ENCODE data around the gene LZTS3. TPM values are rescaled to one million over a fixed set of nuclear protein-coding genes. Genes with fewer than 3 reads are reported as not detected.
"Not testable (repeated sequence)": the region's sequence is repeated elsewhere in the genome, so short reads cannot be mapped to it uniquely, and the experiment has no call there.

LZTS3 gene
- total and polyA plus RNA-seq, 4 donors: 8.8 to 18.6 (median 13.1) TPM

DNA sequence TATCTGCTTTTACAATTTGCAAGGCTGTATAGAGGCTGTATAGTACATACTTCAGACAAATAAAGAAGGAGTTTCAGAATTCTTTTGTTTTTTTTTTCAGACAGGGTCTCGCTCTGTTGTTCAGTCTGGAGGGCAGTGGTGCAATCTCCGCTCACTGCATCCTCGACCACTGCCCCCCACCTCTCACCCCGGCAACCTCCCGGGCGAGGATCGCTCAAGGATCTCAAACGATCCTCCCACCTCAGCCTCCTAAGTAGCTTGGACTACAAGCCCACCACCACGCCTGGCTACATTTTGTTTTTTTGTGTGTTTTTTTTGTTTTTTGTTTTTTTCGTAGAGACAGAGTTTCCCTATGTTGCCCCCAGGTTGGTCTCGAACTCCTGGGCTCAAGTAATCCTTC, 15.5 kb downstream of the LZTS3 start:
- peaks cover 0 to 2% (median 0%) of the 10 kb centered on the region in 4 donors for H3K9me3 ChIP-seq (ENCODE audit: control insufficient read depth in 4 of 4, insufficient read depth in 3 of 4, low read length in 3 of 4)
- TF ChIP-seq, protein P1, sequence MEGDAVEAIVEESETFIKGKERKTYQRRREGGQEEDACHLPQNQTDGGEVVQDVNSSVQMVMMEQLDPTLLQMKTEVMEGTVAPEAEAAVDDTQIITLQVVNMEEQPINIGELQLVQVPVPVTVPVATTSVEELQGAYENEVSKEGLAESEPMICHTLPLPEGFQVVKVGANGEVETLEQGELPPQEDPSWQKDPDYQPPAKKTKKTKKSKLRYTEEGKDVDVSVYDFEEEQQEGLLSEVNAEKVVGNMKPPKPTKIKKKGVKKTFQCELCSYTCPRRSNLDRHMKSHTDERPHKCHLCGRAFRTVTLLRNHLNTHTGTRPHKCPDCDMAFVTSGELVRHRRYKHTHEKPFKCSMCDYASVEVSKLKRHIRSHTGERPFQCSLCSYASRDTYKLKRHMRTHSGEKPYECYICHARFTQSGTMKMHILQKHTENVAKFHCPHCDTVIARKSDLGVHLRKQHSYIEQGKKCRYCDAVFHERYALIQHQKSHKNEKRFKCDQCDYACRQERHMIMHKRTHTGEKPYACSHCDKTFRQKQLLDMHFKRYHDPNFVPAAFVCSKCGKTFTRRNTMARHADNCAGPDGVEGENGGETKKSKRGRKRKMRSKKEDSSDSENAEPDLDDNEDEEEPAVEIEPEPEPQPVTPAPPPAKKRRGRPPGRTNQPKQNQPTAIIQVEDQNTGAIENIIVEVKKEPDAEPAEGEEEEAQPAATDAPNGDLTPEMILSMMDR (IDR thresholded peaks at IDR 0.05; ENCODE audit: control extremely low read depth, extremely low read depth): no peak
- no peak for DNase-seq
- H3K36me3 ChIP-seq (ENCODE audit: control insufficient read depth in 4 of 4, insufficient read depth in 4 of 4, low read length in 4 of 4): peaks cover 0 to 9% (median 4%) of the 10 kb centered on the region in 4 donors
- H3K4me1 ChIP-seq (ENCODE audit: control insufficient read depth in 5 of 5, insufficient read depth in 5 of 5, low read length in 5 of 5): peaks cover 6 to 19% (median 14%) of the 10 kb centered on the region in 5 donors
- H3K27me3 ChIP-seq (ENCODE audit: control insufficient read depth in 3 of 3, insufficient read depth in 3 of 3, low read length in 2 of 3): no peaks in the 10 kb centered on the region
- H3K9ac ChIP-seq (ENCODE audit: insufficient read depth in 1 of 2, low read length in 2 of 2): peak overlapping the region in 1 of 2 donors; percentile 14
- H3K27ac ChIP-seq (ENCODE audit: low read depth in 1 of 2, low read length in 1 of 2): no peak overlapping the region
- no peak overlapping the region for H3K4me3 ChIP-seq
- 63 to 78% methylated on average over 11 of the region's 11 CpGs for WGBS, 2 donors
- no peak for ATAC-seq (ENCODE audit: insufficient read depth, low FRiP score)

DNA sequence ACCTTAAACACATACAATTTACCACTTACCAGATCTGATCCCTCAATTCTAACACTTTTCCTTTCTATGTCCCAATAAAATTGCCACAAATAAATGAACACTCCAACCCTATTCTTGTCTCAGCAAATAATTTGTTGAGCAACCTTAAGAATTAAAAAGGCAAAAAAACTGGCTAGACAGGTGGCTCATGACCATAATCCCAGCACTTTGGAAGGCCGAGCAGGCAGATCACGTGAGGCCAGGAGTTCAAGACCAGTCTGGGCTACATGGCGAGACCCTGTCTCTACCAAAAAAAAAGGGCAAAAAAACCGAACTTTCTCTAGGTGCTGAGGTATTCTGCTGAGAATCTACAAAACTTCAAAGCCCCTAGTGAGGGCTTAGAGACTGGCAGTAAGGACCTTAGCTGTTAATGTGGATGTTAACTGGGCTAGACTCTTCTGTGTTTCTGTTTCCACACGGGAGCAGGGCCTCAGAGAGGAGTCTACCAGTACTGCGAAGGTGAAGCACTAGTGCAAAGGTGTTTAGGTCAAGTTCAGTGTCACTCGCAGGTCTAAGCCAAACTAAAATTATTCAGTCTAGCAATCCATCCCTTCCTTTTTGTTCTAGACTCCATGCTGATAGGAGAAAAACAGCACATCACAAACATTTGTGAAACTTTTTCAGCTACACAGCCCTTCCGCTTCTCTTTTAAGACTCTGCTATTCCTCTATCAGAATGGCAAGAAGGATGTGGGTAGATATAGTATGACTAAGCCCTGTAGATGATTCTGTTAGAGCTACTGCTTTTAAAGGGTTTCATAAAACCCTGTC, 16.3 kb downstream of the LZTS3 start:
- TF ChIP-seq, protein P1 (IDR thresholded peaks at IDR 0.05; ENCODE audit: control extremely low read depth, extremely low read depth): no peak
- no peaks in the 10 kb centered on the region for H3K27me3 ChIP-seq (ENCODE audit: control insufficient read depth in 3 of 3, insufficient read depth in 3 of 3, low read length in 2 of 3)
- peak overlapping the region in 1 of 2 donors; percentile 14 for H3K9ac ChIP-seq (ENCODE audit: insufficient read depth in 1 of 2, low read length in 2 of 2)
- peak overlapping the region in 1 of 2 donors; percentile 46 for H3K27ac ChIP-seq (ENCODE audit: low read depth in 1 of 2, low read length in 1 of 2)
- H3K9me3 ChIP-seq (ENCODE audit: control insufficient read depth in 4 of 4, insufficient read depth in 3 of 4, low read length in 3 of 4): peaks cover 0 to 2% (median 0%) of the 10 kb centered on the region in 4 donors
- ATAC-seq (ENCODE audit: insufficient read depth, low FRiP score) (no peak), DNase-seq (no peak)
- 54 to 78% methylated on average over 8 of the region's 8 CpGs for WGBS, 2 donors
- H3K36me3 ChIP-seq (ENCODE audit: control insufficient read depth in 4 of 4, insufficient read depth in 4 of 4, low read length in 4 of 4): peaks cover 3 to 9% (median 5%) of the 10 kb centered on the region in 4 donors
- no peak overlapping the region for H3K4me3 ChIP-seq
- peaks cover 6 to 19% (median 14%) of the 10 kb centered on the region in 5 donors for H3K4me1 ChIP-seq (ENCODE audit: control insufficient read depth in 5 of 5, insufficient read depth in 5 of 5, low read length in 5 of 5)

DNA sequence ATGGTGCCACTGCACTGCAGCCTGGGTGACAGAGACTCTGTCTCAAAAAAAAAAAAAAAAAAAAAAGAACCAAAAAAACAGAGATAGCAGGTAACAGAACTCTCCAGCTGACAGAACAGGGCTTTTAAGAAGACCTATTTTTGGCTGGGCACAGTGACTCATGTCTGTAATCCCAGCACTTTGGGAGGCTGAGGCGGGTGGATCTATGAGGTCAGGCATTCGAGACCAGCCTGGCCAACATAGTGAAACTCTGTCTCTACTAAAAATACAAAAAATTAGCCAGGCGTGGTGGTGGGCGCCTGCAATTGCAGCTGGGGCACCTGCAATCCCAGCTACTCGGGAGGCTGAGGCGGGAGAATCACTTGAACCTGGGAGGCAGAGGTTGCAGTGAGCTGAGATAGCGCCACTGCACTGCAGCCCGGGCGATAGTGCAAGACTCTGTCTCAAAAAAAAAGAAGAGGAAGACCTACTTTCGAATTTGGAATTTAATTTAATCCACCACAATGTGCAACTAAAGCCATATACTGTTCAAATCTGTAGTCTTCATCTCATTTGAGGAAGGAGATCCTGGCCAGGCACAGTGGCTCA, 21.2 kb downstream of the LZTS3 start:
- not testable (repeated sequence) for DNase-seq; ATAC-seq (ENCODE audit: insufficient read depth, low FRiP score); H3K9ac ChIP-seq (ENCODE audit: insufficient read depth in 1 of 2, low read length in 2 of 2); H3K9me3 ChIP-seq (ENCODE audit: control insufficient read depth in 4 of 4, insufficient read depth in 3 of 4, low read length in 3 of 4); H3K4me1 ChIP-seq (ENCODE audit: control insufficient read depth in 5 of 5, insufficient read depth in 5 of 5, low read length in 5 of 5); H3K27me3 ChIP-seq (ENCODE audit: control insufficient read depth in 3 of 3, insufficient read depth in 3 of 3, low read length in 2 of 3); H3K4me3 ChIP-seq
- H3K36me3 ChIP-seq (ENCODE audit: control insufficient read depth in 4 of 4, insufficient read depth in 4 of 4, low read length in 4 of 4): peaks cover 10 to 25% (median 22%) of the 10 kb centered on the region in 4 donors
- WGBS, 2 donors: 93% methylated on average over 10 of the region's 10 CpGs
- H3K27ac ChIP-seq (ENCODE audit: low read depth in 1 of 2, low read length in 1 of 2): peak overlapping the region in 1 of 2 donors; percentile 79

DNA sequence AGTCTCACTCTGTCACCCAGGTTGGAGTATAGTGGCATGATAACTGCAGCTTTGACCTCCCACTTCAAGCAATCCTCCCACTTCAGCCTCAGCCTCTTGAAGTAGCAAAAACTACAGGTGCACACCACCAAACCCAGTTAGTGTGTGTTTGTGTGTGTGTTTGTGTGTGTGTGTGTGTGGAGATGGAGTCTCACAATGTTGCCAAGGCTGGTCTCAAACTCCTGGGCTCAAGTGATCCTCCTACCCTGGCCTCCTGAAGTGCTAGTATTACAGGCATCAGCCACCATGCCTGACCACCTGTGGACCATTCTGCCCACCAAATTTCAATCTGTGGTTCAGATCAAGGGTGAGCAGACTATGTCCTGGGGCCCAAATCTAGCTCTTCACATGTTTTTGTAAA, 22.4 kb downstream of the LZTS3 start:
- no peak overlapping the region for H3K27ac ChIP-seq (ENCODE audit: low read depth in 1 of 2, low read length in 1 of 2)
- H3K4me1 ChIP-seq (ENCODE audit: control insufficient read depth in 5 of 5, insufficient read depth in 5 of 5, low read length in 5 of 5): peaks cover 0 to 5% (median 0%) of the 10 kb centered on the region in 5 donors
- no peaks in the 10 kb centered on the region for H3K27me3 ChIP-seq (ENCODE audit: control insufficient read depth in 3 of 3, insufficient read depth in 3 of 3, low read length in 2 of 3)
- no peak overlapping the region for H3K4me3 ChIP-seq
- H3K9me3 ChIP-seq (ENCODE audit: control insufficient read depth in 4 of 4, insufficient read depth in 3 of 4, low read length in 3 of 4): no peaks in the 10 kb centered on the region
- ATAC-seq (ENCODE audit: insufficient read depth, low FRiP score): no peak
- no peak for DNase-seq
- peaks cover 17 to 27% (median 26%) of the 10 kb centered on the region in 4 donors for H3K36me3 ChIP-seq (ENCODE audit: control insufficient read depth in 4 of 4, insufficient read depth in 4 of 4, low read length in 4 of 4)
- TF ChIP-seq, protein P1 (IDR thresholded peaks at IDR 0.05; ENCODE audit: control extremely low read depth, extremely low read depth): no peak
- H3K9ac ChIP-seq (ENCODE audit: insufficient read depth in 1 of 2, low read length in 2 of 2): no peak overlapping the region
